Neuronal stem cell (in vitro differentiated cells): Measurements from ENCODE around the gene LNX2.

Source experiments
- DNase-seq: peaks from one replicate; pipeline ENCODE4 v3.0.0-alpha.2; 2013; ENCODE audit warnings: low spot score
- H2AFZ ChIP-seq: one replicate; pipeline ENCODE4 v1.6.1; 2013; ENCODE audit warnings: mild to moderate bottlenecking, low read length, inconsistent platforms
- H2AK5ac ChIP-seq: 2 replicates; pipeline ENCODE4 v1.6.1; 2013; ENCODE audit warnings: low read depth, mild to moderate bottlenecking, inconsistent platforms, low read length, moderate library complexity, mixed read lengths
- H2BK120ac ChIP-seq: 2 replicates; pipeline ENCODE4 v1.6.1; 2013; ENCODE audit warnings: low read depth, mild to moderate bottlenecking, inconsistent platforms, low read length, moderate library complexity, mixed read lengths
- H2BK12ac ChIP-seq: one replicate; pipeline ENCODE4 v1.6.1; 2013; ENCODE audit warnings: low read length, inconsistent platforms
- H2BK15ac ChIP-seq: 2 replicates; pipeline ENCODE4 v1.6.1; 2013; ENCODE audit warnings: mild to moderate bottlenecking, low read length, inconsistent platforms, mixed read lengths
- H2BK5ac ChIP-seq: one replicate; pipeline ENCODE4 v1.6.1; 2013; ENCODE audit warnings: inconsistent platforms, mild to moderate bottlenecking, low read length, moderate library complexity
- H3K14ac ChIP-seq: one replicate; pipeline ENCODE4 v1.6.1; 2013; ENCODE audit warnings: low read length, inconsistent platforms
- H3K18ac ChIP-seq: 2 replicates; pipeline ENCODE4 v1.6.1; 2013; ENCODE audit warnings: low read length, inconsistent platforms
- H3K23ac ChIP-seq: 2 replicates; pipeline ENCODE4 v1.6.1; 2013; ENCODE audit warnings: low read depth, mild to moderate bottlenecking, mixed read lengths, low read length, inconsistent platforms; ENCODE audit not compliant: poor library complexity
- H3K27ac ChIP-seq: replicated peaks from 3 replicates; pipeline ENCODE4 v1.5.1; 2013; ENCODE audit warnings: low read length, inconsistent platforms
- H3K27me3 ChIP-seq, 3 experiments: 2 replicates each; pipeline ENCODE4 v1.6.1; 2013; ENCODE audit warnings: low read length in 3 of 3, mild to moderate bottlenecking in 2 of 3, inconsistent platforms in 1 of 3, low read depth in 1 of 3, mixed read lengths in 1 of 3, moderate library complexity in 1 of 3; ENCODE audit not compliant: control insufficient read depth in 3 of 3, insufficient read depth in 3 of 3
- H3K36me3 ChIP-seq, 2 donors: replicated peaks in 1 of 2; 2 replicates each; pipeline ENCODE4 v1.6.1; 2013; ENCODE audit warnings: low read length in 2 of 2; ENCODE audit not compliant: control insufficient read depth in 2 of 2, insufficient read depth in 2 of 2
- H3K4ac ChIP-seq: 2 replicates; pipeline ENCODE4 v1.6.1; 2013; ENCODE audit warnings: inconsistent platforms, mild to moderate bottlenecking, low read length, moderate library complexity
- H3K4me1 ChIP-seq, 2 donors: 1 replicate in 1 of 2; 2 replicates in 1 of 2; pipeline ENCODE4 v1.6.1; 2013; ENCODE audit warnings: low read length in 2 of 2, low read depth in 1 of 2; ENCODE audit not compliant: control insufficient read depth in 2 of 2, insufficient read depth in 1 of 2
- H3K4me2 ChIP-seq: one replicate; pipeline ENCODE4 v1.6.1; 2013; ENCODE audit warnings: mild to moderate bottlenecking, low read length, inconsistent platforms; ENCODE audit not compliant: insufficient read depth, poor library complexity, severe bottlenecking
- H3K4me3 ChIP-seq, 2 donors: 2 replicates each; pipeline ENCODE4 v1.5.1; 2013; ENCODE audit warnings: low read length in 2 of 2, mild to moderate bottlenecking in 2 of 2, inconsistent platforms in 1 of 2, moderate library complexity in 1 of 2
- H3K79me1 ChIP-seq: one replicate; pipeline ENCODE4 v1.6.1; 2013; ENCODE audit warnings: low read depth, mild to moderate bottlenecking, inconsistent platforms, low read length, moderate library complexity
- H3K9ac ChIP-seq: one replicate; pipeline ENCODE4 v1.6.1; 2013; ENCODE audit warnings: mild to moderate bottlenecking, low read depth, low read length, inconsistent platforms; ENCODE audit not compliant: poor library complexity
- H3K9me3 ChIP-seq, 2 donors: replicated peaks in 1 of 2; 2 replicates each; pipeline versions ENCODE3 to v1.6.1; 2013; ENCODE audit warnings: low read length in 2 of 2, mild to moderate bottlenecking in 2 of 2, inconsistent platforms in 1 of 2, low read depth in 1 of 2, mixed read lengths in 1 of 2, moderate library complexity in 1 of 2; ENCODE audit not compliant: control insufficient read depth in 2 of 2, insufficient read depth in 1 of 2
- H4K8ac ChIP-seq: one replicate; pipeline ENCODE4 v1.6.1; 2013; ENCODE audit warnings: low read depth, mild to moderate bottlenecking, inconsistent platforms, low read length, moderate library complexity
- H4K91ac ChIP-seq: one replicate; pipeline ENCODE4 v1.6.1; 2013; ENCODE audit warnings: low read length, low read depth, mild to moderate bottlenecking, inconsistent platforms; ENCODE audit not compliant: poor library complexity
- WGBS, 2 donors: extraction: QIAGEN DNeasy Blood & Tissue Kit; methylation state at CpG; one replicate each; pipeline ENCODE4 v1.1.7; 2013; ENCODE audit warnings: missing lambda C conversion rate in 2 of 2, mixed read lengths in 1 of 2; ENCODE audit not compliant: insufficient read length in 2 of 2, insufficient replicate concordance in 1 of 2; ENCODE audit errors: extremely low coverage in 2 of 2; 5-methylcytosine and 5-hydroxymethylcytosine counted together

LNX2 gene

GRCh38 chr13:27607125-27607524, 13.2 kb downstream of the LNX2 start:
- DNase-seq, result no peak
- Histone ChIP-seq H3K27ac (no peak overlapping the region), H3K36me3 (no peaks in the 10 kb centered on the region), H2BK15ac (no peak overlapping the region), H3K9me3 (no peaks in the 10 kb centered on the region), H3K4me1 (peaks cover 0 to 4% of the 10 kb centered on the region in 2 donors), H3K4ac (no peak overlapping the region), H2BK5ac (no peak overlapping the region), H3K18ac (no peak overlapping the region), H2AK5ac (no peak overlapping the region), H2BK12ac (no peak overlapping the region), H2BK120ac (no peak overlapping the region), H3K27me3 (no peaks in the 10 kb centered on the region), H4K91ac (no peak overlapping the region), H3K79me1 (no peaks in the 10 kb centered on the region), H3K4me2 (no peak overlapping the region), H3K9ac (no peak overlapping the region), H2AFZ (no peak overlapping the region), H3K23ac (no peak overlapping the region), H3K4me3 (no peak overlapping the region), H4K8ac (no peak overlapping the region), H3K14ac (no peak overlapping the region)
- no CpG with 5 or more reads among the region's 4 CpGs for WGBS, 2 donors

- H3K4me3 ChIP-seq, result no peak overlapping the region
- H3K4ac ChIP-seq, result no peak overlapping the region
- no peak overlapping the region for H2BK12ac ChIP-seq
- no peaks in the 10 kb centered on the region for H3K79me1 ChIP-seq
- H3K9ac ChIP-seq, result no peak overlapping the region
- no peak overlapping the region for H3K4me2 ChIP-seq
- no peak overlapping the region for H3K27ac ChIP-seq
- no peak overlapping the region for H4K8ac ChIP-seq
- no CpG with 5 or more reads among the region's 2 CpGs for WGBS, 2 donors
- H3K9me3 ChIP-seq, result no peaks in the 10 kb centered on the region
- no peak overlapping the region for H2AFZ ChIP-seq
- H2BK5ac ChIP-seq, result no peak overlapping the region
- DNase-seq, result no peak
- H3K36me3 ChIP-seq, result no peaks in the 10 kb centered on the region
- no peak overlapping the region for H4K91ac ChIP-seq
- H3K23ac ChIP-seq, result no peak overlapping the region
- H2BK15ac ChIP-seq, result no peak overlapping the region
- no peak overlapping the region for H3K18ac ChIP-seq
- no peak overlapping the region for H2AK5ac ChIP-seq
- H3K14ac ChIP-seq, result no peak overlapping the region
- no peaks in the 10 kb centered on the region for H3K27me3 ChIP-seq
- peaks cover 0 to 4% of the 10 kb centered on the region in 2 donors for H3K4me1 ChIP-seq
- H2BK120ac ChIP-seq, result no peak overlapping the region
Measured at GRCh38 chr13:27605610-27606200, 14.6 kb downstream of the LNX2 start.

- no peak overlapping the region for H3K4me2 ChIP-seq
- H3K9ac ChIP-seq, result no peak overlapping the region
- H3K14ac ChIP-seq, result no peak overlapping the region
- H2BK5ac ChIP-seq, result no peak overlapping the region
- no peaks in the 10 kb centered on the region for H3K27me3 ChIP-seq
- H3K36me3 ChIP-seq, result no peaks in the 10 kb centered on the region
- 100% methylated on average over 1 of the region's 3 CpGs; no CpG with 5 or more reads in 1 of the 2 donors for WGBS, 2 donors
- DNase-seq, result no peak
- no peak overlapping the region for H2BK12ac ChIP-seq
- H3K18ac ChIP-seq, result no peak overlapping the region
- H3K4me3 ChIP-seq, result no peak overlapping the region
- peaks cover 0 to 6% of the 10 kb centered on the region in 2 donors for H3K4me1 ChIP-seq
- no peak overlapping the region for H3K4ac ChIP-seq
- H2AFZ ChIP-seq, result no peak overlapping the region
- no peak overlapping the region for H3K23ac ChIP-seq
- no peaks in the 10 kb centered on the region for H3K9me3 ChIP-seq
- H3K79me1 ChIP-seq, result no peaks in the 10 kb centered on the region
- no peak overlapping the region for H4K8ac ChIP-seq
- no peak overlapping the region for H3K27ac ChIP-seq
- H2BK120ac ChIP-seq, result no peak overlapping the region
- no peak overlapping the region for H4K91ac ChIP-seq
- H2AK5ac ChIP-seq, result no peak overlapping the region
- H2BK15ac ChIP-seq, result no peak overlapping the region
Measured at GRCh38 chr13:27605099-27605498, 15.2 kb downstream of the LNX2 start.

- H3K9ac ChIP-seq, result no peak overlapping the region
- H3K36me3 ChIP-seq, result no peaks in the 10 kb centered on the region
- no peaks in the 10 kb centered on the region for H3K27me3 ChIP-seq
- H3K4me1 ChIP-seq, result peaks cover 0 to 5% of the 10 kb centered on the region in 2 donors
- H2BK120ac ChIP-seq, result no peak overlapping the region
- H3K4me3 ChIP-seq, result no peak overlapping the region
- H3K4ac ChIP-seq, result no peak overlapping the region
- H2BK15ac ChIP-seq, result no peak overlapping the region
- H3K4me2 ChIP-seq, result no peak overlapping the region
- H2BK12ac ChIP-seq, result no peak overlapping the region
- no peak overlapping the region for H2BK5ac ChIP-seq
- H4K91ac ChIP-seq, result no peak overlapping the region
- WGBS, 2 donors, result no CpG with 5 or more reads among the region's 2 CpGs
- no peak overlapping the region for H3K14ac ChIP-seq
- no peak overlapping the region for H3K18ac ChIP-seq
- H3K79me1 ChIP-seq, result no peaks in the 10 kb centered on the region
- H3K9me3 ChIP-seq, result no peaks in the 10 kb centered on the region
- H2AK5ac ChIP-seq, result no peak overlapping the region
- H3K23ac ChIP-seq, result no peak overlapping the region
- H4K8ac ChIP-seq, result no peak overlapping the region
- no peak overlapping the region for H2AFZ ChIP-seq
- no peak overlapping the region for H3K27ac ChIP-seq
- no peak for DNase-seq
Measured at GRCh38 chr13:27601803-27602202, 18.5 kb downstream of the LNX2 start.
